ENCODE measurements around the gene R3HDM2. TPM values are rescaled to one million over a fixed set of nuclear protein-coding genes. Genes with fewer than 3 reads are reported as not detected.

Gene R3HDM2
- total RNA-seq, 1 donor = 22.3 TPM

- H3K4me3 ChIP-seq (ENCODE audit: low read depth, low read length) = peak overlapping the region; percentile 58
These were observed 192.7 kb downstream of the R3HDM2 start for GRCh38 chr12:57237932-57238853.

GRCh38 chr12:57237596-57237931, 193.3 kb downstream of the R3HDM2 start:
- no peak for TF ChIP-seq CTCF (IDR thresholded peaks at IDR 0.05; ENCODE audit: insufficient read depth, low read length)
- no peak for DNase-seq (ENCODE audit: low read depth)
- no peak overlapping the region for H3K4me3 ChIP-seq (ENCODE audit: low read depth, low read length)

More at GRCh38 chr12:57237932-57238853, 192.7 kb downstream of the R3HDM2 start:
- TF ChIP-seq CTCF (IDR thresholded peaks at IDR 0.05; ENCODE audit: insufficient read depth, low read length) = no peak
- DNase-seq (ENCODE audit: low read depth) = no peak

GRCh38 chr12:57236925-57237595, 193.8 kb downstream of the R3HDM2 start:
- peak; percentile 66 for DNase-seq (ENCODE audit: low read depth)
- peak overlapping the region; percentile 50 for H3K4me3 ChIP-seq (ENCODE audit: low read depth, low read length)
- no peak for TF ChIP-seq CTCF (IDR thresholded peaks at IDR 0.05; ENCODE audit: insufficient read depth, low read length)

GRCh38 chr12:57236201-57236924, 194.5 kb downstream of the R3HDM2 start:
- DNase-seq (ENCODE audit: low read depth) = no peak
- TF ChIP-seq CTCF (IDR thresholded peaks at IDR 0.05; ENCODE audit: insufficient read depth, low read length) = no peak
- peak overlapping the region; percentile 50 for H3K4me3 ChIP-seq (ENCODE audit: low read depth, low read length)

- TF ChIP-seq CTCF (IDR thresholded peaks at IDR 0.05; ENCODE audit: insufficient read depth, low read length) = no peak
- no peak for DNase-seq (ENCODE audit: low read depth)
- H3K4me3 ChIP-seq (ENCODE audit: low read depth, low read length) = peak overlapping the region; percentile 5
These were observed 195.1 kb downstream of the R3HDM2 start for GRCh38 chr12:57235728-57236131.

- no peak for TF ChIP-seq CTCF (IDR thresholded peaks at IDR 0.05; ENCODE audit: insufficient read depth, low read length)
- peak overlapping the region; percentile 13 for H3K4me3 ChIP-seq (ENCODE audit: low read depth, low read length)
- DNase-seq (ENCODE audit: low read depth) = peak; percentile 63
These were observed 195.7 kb downstream of the R3HDM2 start for GRCh38 chr12:57235017-57235727.
